K562 (cell line): ENCODE measurements around the gene TRIO. TPM values are rescaled to one million over a fixed set of nuclear protein-coding genes. Genes with fewer than 3 reads are reported as not detected.

Source experiments
- ATAC-seq: fragments of 200-7000 bp; cut with Tn5 transposase; 3 replicates; pipeline ENCODE4 v1.9.1; 2020; ENCODE audit warnings: moderate library complexity
- BruUV-seq: library from RNA; stranded (reverse); fragments of 400-500 nt; replicated peaks from 2 replicates; lab custom pipeline; 2021; lab: Mats Ljungman, UMichigan
- CTCF ChIA-PET: fragments of 300-600 bp; formaldehyde crosslinking; extraction: SDS; loops from one replicate; lab custom pipeline; 2021; ENCODE audit warnings: low intra/inter-chr PET ratio; lab: Yijun Ruan, JAX
- POLR2A ChIA-PET: fragments of 300-600, 350-650 bp; sonication (Branson Sonifier 250); formaldehyde crosslinking; extraction: SDS; loops from one replicate; lab custom pipeline; 2021; ENCODE audit warnings: antibody characterized with exemption, inconsistent platforms; lab: Yijun Ruan, JAX
- DNase-seq, 4 experiments: peaks; one replicate each; pipeline versions ENCODE4 v3.0.0 to v3.0.0-alpha.2; 2011 to 2018; ENCODE audit warnings: low spot score in 3 of 4, mixed read lengths in 3 of 4; ENCODE audit errors: extremely low read depth in 1 of 4
- FAIRE-seq: peaks from 2 replicates; lab custom pipeline; 2011; peaks lifted over from hg19 to GRCh38; lab: Jason Lieb, UNC
- H2AFZ ChIP-seq: 2 replicates; pipeline ENCODE4 v1.6.0; 2011; ENCODE audit warnings: low read depth, low read length, control low read depth, inconsistent platforms
- H3K27ac ChIP-seq: fragments of 200-600 bp; 3 replicates; pipeline ENCODE4 v1.8.0; 2011; ENCODE audit warnings: low read depth, mild to moderate bottlenecking, control low read depth, inconsistent platforms, low read length, moderate library complexity, mixed read lengths; ENCODE audit errors: extremely low read depth
- H3K27me3 ChIP-seq, 2 experiments: fragments of 300-600 bp in 1 of 2; 2 replicates in 1 of 2; 3 replicates in 1 of 2; pipeline versions ENCODE4 v1.6.0 to v1.8.0; 2011; ENCODE audit warnings: inconsistent platforms in 2 of 2, low read length in 2 of 2, mild to moderate bottlenecking in 1 of 2, mixed read lengths in 1 of 2, moderate library complexity in 1 of 2; ENCODE audit not compliant: control insufficient read depth in 2 of 2, insufficient read depth in 2 of 2
- H3K36me3 ChIP-seq: fragments of 300-600 bp; 3 replicates; pipeline ENCODE4 v1.8.0; 2011; ENCODE audit warnings: mild to moderate bottlenecking, low read length, inconsistent platforms; ENCODE audit not compliant: control insufficient read depth, insufficient read depth
- H3K4me1 ChIP-seq, 2 experiments: fragments of 200-600 bp in 1 of 2; replicated peaks in 1 of 2; 2 replicates in 1 of 2; 3 replicates in 1 of 2; pipeline versions ENCODE4 v1.5.1 to v1.8.0; 2011; ENCODE audit warnings: inconsistent platforms in 2 of 2, low read length in 2 of 2, mild to moderate bottlenecking in 1 of 2, mixed read lengths in 1 of 2, moderate library complexity in 1 of 2; ENCODE audit not compliant: control insufficient read depth in 2 of 2, insufficient read depth in 2 of 2
- H3K4me2 ChIP-seq: 2 replicates; pipeline ENCODE4 v1.6.1; 2011; ENCODE audit warnings: low read length, control low read depth, inconsistent platforms, mixed read lengths; ENCODE audit not compliant: insufficient read depth
- H3K4me3 ChIP-seq: fragments of 200-600 bp; sonication (generic), shearing (Covaris generic); 2 replicates; pipeline ENCODE4 v1.5.1; 2016; ENCODE audit warnings: control low read depth, inconsistent platforms
- H3K79me2 ChIP-seq: fragments of 200-600 bp; 3 replicates; pipeline ENCODE4 v1.8.0; 2011; ENCODE audit warnings: low read length, inconsistent platforms; ENCODE audit not compliant: control insufficient read depth, insufficient read depth
- H3K9ac ChIP-seq, 2 experiments: 2 replicates each; pipeline versions ENCODE4 v1.6.0 to v1.6.1; 2011; ENCODE audit warnings: low read depth in 2 of 2, low read length in 2 of 2, control low read depth in 1 of 2, inconsistent platforms in 1 of 2, mild to moderate bottlenecking in 1 of 2, mixed read lengths in 1 of 2; ENCODE audit not compliant: insufficient read depth in 1 of 2
- H3K9me1 ChIP-seq: one replicate; pipeline ENCODE4 v1.6.0; 2011; ENCODE audit warnings: inconsistent platforms, mild to moderate bottlenecking, low read length, moderate library complexity; ENCODE audit not compliant: control insufficient read depth, insufficient read depth
- H3K9me3 ChIP-seq: replicated peaks from 2 replicates; pipeline ENCODE4 v1.5.1; 2011; ENCODE audit warnings: low read depth, low read length, inconsistent platforms; ENCODE audit not compliant: control insufficient read depth, insufficient read depth
- H4K20me1 ChIP-seq: replicated peaks from 2 replicates; pipeline ENCODE4 v1.6.1; 2011; ENCODE audit warnings: low read length, inconsistent platforms, mixed read lengths; ENCODE audit not compliant: control insufficient read depth, insufficient read depth
- CHD4 ChIP-seq: fragments of 200-600 bp; sonication (generic); IDR thresholded peaks from 3 replicates; pipeline ENCODE4 v1.6.1; 2012; ENCODE audit warnings: low read depth, mild to moderate bottlenecking, mixed read lengths, low read length, inconsistent platforms; ENCODE audit not compliant: insufficient read depth, insufficient replicate concordance, poor library complexity, severe bottlenecking
- CTBP1 ChIP-seq: fragments of 450-650 bp; IDR thresholded peaks from 2 replicates; pipeline ENCODE4 v1.6.1; 2016; ENCODE audit warnings: borderline replicate concordance
- CTCFL ChIP-seq: IDR thresholded peaks from 2 replicates; pipeline ENCODE4 v1.6.1; 2011; ENCODE audit warnings: borderline replicate concordance, low read depth, mild to moderate bottlenecking, moderate library complexity, low read length; ENCODE audit not compliant: insufficient read depth, poor library complexity, severe bottlenecking
- ETV5 ChIP-seq: sonication (generic); formaldehyde crosslinking; IDR thresholded peaks from 2 replicates; pipeline ENCODE4 v1.4.0; 2020; ENCODE audit warnings: low read depth, mild to moderate bottlenecking, missing genetic modification reagents
- GABPA ChIP-seq: fragments of 200-800 bp; sonication (Bioruptor generic); conservative IDR thresholded peaks from 2 replicates; pipeline ENCODE4 v1.6.1; 2016; ENCODE audit warnings: low read depth, missing genetic modification characterization, missing compliant biosample characterization
- ID3 ChIP-seq, 2 experiments: fragments of 250-450 bp in 1 of 2; fragments of 450-650 bp in 1 of 2; sonication (Bioruptor Pico) in 1 of 2; IDR thresholded peaks; 2 replicates each; pipeline versions ENCODE4 v1.6.1 to v1.8.0; 2016 to 2021; ENCODE audit warnings: mild to moderate bottlenecking in 2 of 2, moderate library complexity in 2 of 2, missing compliant biosample characterization in 1 of 2, missing genetic modification characterization in 1 of 2
- RBBP5 ChIP-seq: fragments of 200-600 bp; sonication (generic); IDR thresholded peaks from 2 replicates; pipeline ENCODE4 v1.6.1; 2012; ENCODE audit warnings: borderline replicate concordance, mild to moderate bottlenecking, low read length, control low read depth, inconsistent platforms; ENCODE audit not compliant: insufficient read depth, poor library complexity, severe bottlenecking
- SP2 ChIP-seq: IDR thresholded peaks from 2 replicates; pipeline ENCODE4 v1.6.1; 2011; ENCODE audit warnings: mild to moderate bottlenecking, low read depth, low read length, moderate library complexity; ENCODE audit not compliant: poor library complexity, severe bottlenecking; ENCODE audit errors: extremely low read depth
- ZNF644 ChIP-seq: fragments of 200-800 bp; sonication (Bioruptor generic); IDR thresholded peaks from 2 replicates; pipeline ENCODE4 v1.6.1; 2016; ENCODE audit warnings: low read depth, missing genetic modification characterization, missing compliant biosample characterization
- WGBS: fragments of 100-300 bp; shearing (Covaris generic); methylation state at CpG from one replicate; pipeline ENCODE4 v1.1.6; 2016; ENCODE audit warnings: low coverage, mixed read lengths; ENCODE audit not compliant: insufficient coverage; ENCODE audit errors: missing lambda C conversion rate; 5-methylcytosine and 5-hydroxymethylcytosine counted together
- in situ Hi-C: fragments of 300-500 bp; cut with MboI; formaldehyde crosslinking; loops from 4 replicates; pipeline ENCODE4 v1.15.0; 2018; ENCODE audit warnings: inconsistent platforms, mixed read lengths
- intact Hi-C: fragments of 100-400 bp; cut with micrococcal nuclease; formaldehyde crosslinking; loops from 2 replicates; pipeline ENCODE4 v1.14.2; 2022
- polyA plus RNA-seq, 8 experiments: library from polyadenylated mRNA; depleted of rRNA in 4 of 8; stranded (reverse) in 5 of 8; unstranded in 3 of 8; fragments of >200 nt; fragmentation: Nextera tagmentation in 2 of 8; fragmentation: Illumina TruSeq in 1 of 8; extraction: Ambion mirVana in 2 of 8; extraction: Trizol in 1 of 8; gene quantifications; 2 replicates each; pipeline versions ENCODE4 v1.2.1 to v1.2.3, GENCODE V29; 2011 to 2014; ENCODE audit warnings: inconsistent platforms in 1 of 8, missing spikeins in 1 of 8
- total RNA-seq, 7 experiments: library from RNA; depleted of rRNA in 6 of 7; stranded (reverse); fragments of >200 nt in 6 of 7; fragmentation: Illumina TruSeq in 2 of 7; extraction: Trizol in 2 of 7; gene quantifications; 2 replicates each; pipeline versions ENCODE4 v1.2.1 to v1.2.3, GENCODE V29; 2011 to 2021; ENCODE audit warnings: low replicate concordance in 1 of 7
- TF ChIP-seq, protein P1 (sequence below): sonication (generic); formaldehyde crosslinking; IDR thresholded peaks from 2 replicates; pipeline ENCODE4 v1.8.0; 2022; ENCODE audit warnings: mild to moderate bottlenecking, missing genetic modification reagents
- TF ChIP-seq, protein P2 (sequence below): sonication (generic); formaldehyde crosslinking; IDR thresholded peaks from 2 replicates; pipeline ENCODE4 v1.8.0; 2023; ENCODE audit warnings: mild to moderate bottlenecking, missing genetic modification reagents
- TF ChIP-seq, protein P3 (sequence below): IDR thresholded peaks from 3 replicates; pipeline ENCODE4 v1.6.1; 2011; ENCODE audit warnings: borderline replicate concordance, mild to moderate bottlenecking, moderate library complexity; ENCODE audit not compliant: insufficient read length; ENCODE audit errors: extremely low read depth

TRIO gene
- total and polyA plus RNA-seq, 9 of the 15 experiments (the other 6 are each of a cell fraction or from before 2014, with no cell fraction given): 0.24 to 5.0 (median 1.1) TPM

DNA sequence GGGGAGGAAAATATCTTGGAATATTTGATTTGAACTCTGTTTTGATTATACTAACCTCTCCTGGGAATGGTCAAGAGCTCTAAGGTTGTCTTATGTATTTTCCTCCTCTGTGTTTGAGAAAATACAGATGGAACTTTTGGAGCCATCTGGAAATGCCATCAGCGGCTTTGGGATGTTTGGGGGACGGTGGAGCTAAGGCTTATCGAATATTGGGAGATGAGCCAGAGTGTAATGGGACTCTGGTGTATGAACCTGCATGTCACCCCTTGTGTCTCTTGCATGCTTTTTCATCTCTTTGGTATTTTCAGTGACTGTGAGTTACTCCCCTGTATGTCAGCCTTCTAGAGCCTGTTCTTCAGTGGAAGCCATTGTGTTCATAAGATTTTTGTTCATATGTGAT lies 258.5 kb downstream of the TRIO start:
- FAIRE-seq (no peak), DNase-seq (no peak), ATAC-seq (no peak)
- Histone ChIP-seq H4K20me1 (no peaks in the 10 kb centered on the region), H2AFZ (no peak overlapping the region), H3K27ac (no peak overlapping the region), H3K27me3 (peaks cover 0 to 16% of the 10 kb centered on the region in 2 experiments; a peak in 2 of 5 replicates), H3K4me3 (no peak overlapping the region), H3K79me2 (no peaks in the 10 kb centered on the region), H3K9me3 (no peaks in the 10 kb centered on the region), H3K9me1 (no peaks in the 10 kb centered on the region), H3K9ac (no peak overlapping the region), H3K4me2 (no peak overlapping the region), H3K36me3 (no peaks in the 10 kb centered on the region), H3K4me1 (no peaks in the 10 kb centered on the region)
- intact Hi-C loops: no loop called here
- no TSS peak for BruUV-seq
- 0% methylated on average over 3 of the region's 3 CpGs for WGBS
- ChIA-PET POLR2A (interaction anchor here (0.7 kb wide), 1 partner anchor 549 kb away, joined by 3 read pairs; no protein-coding TSS in a partner anchor), CTCF (no interaction called here)
- in situ Hi-C loops: no loop called here
- TF ChIP-seq, protein P1, sequence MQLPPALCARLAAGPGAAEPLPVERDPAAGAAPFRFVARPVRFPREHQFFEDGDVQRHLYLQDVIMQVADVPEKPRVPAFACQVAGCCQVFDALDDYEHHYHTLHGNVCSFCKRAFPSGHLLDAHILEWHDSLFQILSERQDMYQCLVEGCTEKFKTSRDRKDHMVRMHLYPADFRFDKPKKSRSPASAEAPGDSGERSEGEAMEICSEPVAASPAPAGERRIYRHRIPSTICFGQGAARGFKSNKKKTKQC: no peak
- TF ChIP-seq, protein P2, sequence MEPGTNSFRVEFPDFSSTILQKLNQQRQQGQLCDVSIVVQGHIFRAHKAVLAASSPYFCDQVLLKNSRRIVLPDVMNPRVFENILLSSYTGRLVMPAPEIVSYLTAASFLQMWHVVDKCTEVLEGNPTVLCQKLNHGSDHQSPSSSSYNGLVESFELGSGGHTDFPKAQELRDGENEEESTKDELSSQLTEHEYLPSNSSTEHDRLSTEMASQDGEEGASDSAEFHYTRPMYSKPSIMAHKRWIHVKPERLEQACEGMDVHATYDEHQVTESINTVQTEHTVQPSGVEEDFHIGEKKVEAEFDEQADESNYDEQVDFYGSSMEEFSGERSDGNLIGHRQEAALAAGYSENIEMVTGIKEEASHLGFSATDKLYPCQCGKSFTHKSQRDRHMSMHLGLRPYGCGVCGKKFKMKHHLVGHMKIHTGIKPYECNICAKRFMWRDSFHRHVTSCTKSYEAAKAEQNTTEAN: no peak
- TF ChIP-seq, protein P3, sequence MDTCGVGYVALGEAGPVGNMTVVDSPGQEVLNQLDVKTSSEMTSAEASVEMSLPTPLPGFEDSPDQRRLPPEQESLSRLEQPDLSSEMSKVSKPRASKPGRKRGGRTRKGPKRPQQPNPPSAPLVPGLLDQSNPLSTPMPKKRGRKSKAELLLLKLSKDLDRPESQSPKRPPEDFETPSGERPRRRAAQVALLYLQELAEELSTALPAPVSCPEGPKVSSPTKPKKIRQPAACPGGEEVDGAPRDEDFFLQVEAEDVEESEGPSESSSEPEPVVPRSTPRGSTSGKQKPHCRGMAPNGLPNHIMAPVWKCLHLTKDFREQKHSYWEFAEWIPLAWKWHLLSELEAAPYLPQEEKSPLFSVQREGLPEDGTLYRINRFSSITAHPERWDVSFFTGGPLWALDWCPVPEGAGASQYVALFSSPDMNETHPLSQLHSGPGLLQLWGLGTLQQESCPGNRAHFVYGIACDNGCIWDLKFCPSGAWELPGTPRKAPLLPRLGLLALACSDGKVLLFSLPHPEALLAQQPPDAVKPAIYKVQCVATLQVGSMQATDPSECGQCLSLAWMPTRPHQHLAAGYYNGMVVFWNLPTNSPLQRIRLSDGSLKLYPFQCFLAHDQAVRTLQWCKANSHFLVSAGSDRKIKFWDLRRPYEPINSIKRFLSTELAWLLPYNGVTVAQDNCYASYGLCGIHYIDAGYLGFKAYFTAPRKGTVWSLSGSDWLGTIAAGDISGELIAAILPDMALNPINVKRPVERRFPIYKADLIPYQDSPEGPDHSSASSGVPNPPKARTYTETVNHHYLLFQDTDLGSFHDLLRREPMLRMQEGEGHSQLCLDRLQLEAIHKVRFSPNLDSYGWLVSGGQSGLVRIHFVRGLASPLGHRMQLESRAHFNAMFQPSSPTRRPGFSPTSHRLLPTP: no peak
- TF ChIP-seq SP2: no peak
- no peak for TF ChIP-seq ETV5 (CRISPR knock-in tag)
- no peak for TF ChIP-seq GABPA
- no peak for TF ChIP-seq RBBP5
- TF ChIP-seq ID3 (CRISPR knock-in tag; IDR thresholded peaks at IDR 0.05): no peak
- no peak for TF ChIP-seq ID3 (tag; IDR thresholded peaks at IDR 0.05)
- no peak for TF ChIP-seq CTCFL
- no peak for TF ChIP-seq CHD4
- no peak for TF ChIP-seq CTBP1
- TF ChIP-seq ZNF644: no peak
